GF-D8 (cell line): Measurements from ENCODE around the gene GLP2R.

Source experiments
- DNase-seq: peaks from one replicate; lab custom pipeline; 2025; lab: John Stamatoyannopoulos, UW

Gene GLP2R

DNA sequence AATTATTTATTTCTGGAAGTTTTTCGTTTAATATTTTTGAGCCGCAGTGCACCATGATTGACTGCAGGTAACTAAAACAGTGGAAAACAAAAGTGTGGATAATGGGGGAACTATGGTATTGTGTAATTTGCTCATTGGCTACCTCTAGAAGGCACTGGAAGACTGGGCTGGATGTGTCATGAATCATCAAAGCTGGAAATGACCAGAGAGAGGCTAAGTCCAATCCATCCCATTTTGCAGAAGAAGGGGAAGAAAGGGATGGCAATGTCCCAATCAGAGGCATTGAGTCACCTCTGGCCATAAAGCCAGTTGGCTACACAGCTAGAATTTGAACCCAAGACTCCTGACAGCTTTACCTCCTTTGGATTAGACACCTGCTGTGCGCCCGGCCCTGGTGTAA lies 29.3 kb downstream of the GLP2R start:
- DNase-seq, result no peak

DNA sequence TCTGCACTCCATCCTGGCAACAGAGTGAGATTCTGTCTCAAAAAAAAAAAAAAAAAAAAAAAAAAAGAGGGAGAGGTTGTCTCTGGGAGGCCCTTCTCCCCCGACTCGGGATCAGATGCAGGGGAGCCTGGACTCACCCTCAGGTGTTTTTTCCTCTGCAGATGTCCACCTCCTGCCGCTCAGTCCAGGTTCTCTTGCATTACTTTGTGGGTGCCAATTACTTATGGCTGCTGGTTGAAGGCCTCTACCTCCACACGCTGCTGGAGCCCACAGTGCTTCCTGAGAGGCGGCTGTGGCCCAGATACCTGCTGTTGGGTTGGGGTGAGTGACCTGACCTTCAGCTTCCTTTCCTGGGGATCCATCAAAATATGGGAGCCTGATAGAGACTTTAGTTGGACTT lies 34.1 kb downstream of the GLP2R start:
- no peak for DNase-seq

DNA sequence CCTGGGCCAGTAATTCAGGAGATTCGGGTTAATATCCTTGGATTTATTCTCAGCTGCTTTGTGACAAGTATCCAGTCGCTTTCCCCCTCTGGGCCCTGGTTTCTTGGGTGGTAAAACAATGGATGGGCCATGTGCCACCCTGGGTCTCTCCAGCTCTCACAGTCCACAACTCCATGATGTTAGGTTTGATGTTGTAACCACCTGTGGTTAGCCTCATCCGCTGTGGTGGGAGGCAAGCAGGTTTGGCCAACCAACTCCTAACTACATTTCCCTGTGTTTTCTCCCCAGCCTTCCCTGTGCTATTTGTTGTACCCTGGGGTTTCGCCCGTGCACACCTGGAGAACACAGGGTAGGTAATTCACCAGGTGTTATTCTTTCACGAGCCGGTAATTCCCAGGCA lies 35.1 kb downstream of the GLP2R start:
- DNase-seq, result peak; percentile 19

DNA sequence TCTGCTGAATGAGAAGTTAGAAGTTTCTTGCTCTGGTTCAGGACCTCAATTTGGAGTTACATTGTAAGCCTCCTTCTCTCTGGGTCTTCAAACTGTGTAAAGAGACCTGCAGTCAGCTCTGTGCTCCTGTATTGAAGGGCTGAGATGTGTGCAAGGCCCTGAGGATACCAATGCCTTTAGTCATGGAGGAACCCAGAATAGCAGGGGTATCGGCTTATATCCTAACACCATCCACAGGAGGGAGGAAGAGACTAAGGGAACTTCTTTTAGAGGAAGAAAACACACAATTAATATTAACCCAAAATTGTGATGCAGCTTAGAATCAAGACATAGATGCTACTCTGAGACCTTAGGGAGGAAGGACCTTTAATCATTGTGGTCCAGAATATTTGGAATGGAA lies 36.5 kb downstream of the GLP2R start:
- DNase-seq, result no peak

DNA sequence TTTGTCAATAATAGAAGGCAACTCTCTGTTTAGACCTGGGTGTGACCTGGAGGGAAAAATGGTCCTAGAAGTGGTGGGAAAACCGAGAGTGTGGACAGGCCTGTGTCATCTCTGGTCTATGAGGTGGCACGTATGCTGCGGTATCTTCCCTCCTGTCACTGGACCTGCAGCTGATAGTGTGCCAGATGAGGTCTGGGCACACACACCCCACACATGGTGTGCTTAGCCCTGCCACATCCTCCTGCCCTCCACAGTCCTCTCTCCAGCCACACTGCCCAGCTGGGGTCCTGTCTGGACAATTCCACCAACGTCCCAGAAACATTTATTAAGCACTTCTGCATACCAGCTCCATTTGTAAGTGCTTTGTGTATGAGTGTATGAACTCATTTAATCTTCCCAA lies 37.2 kb downstream of the GLP2R start:
- no peak for DNase-seq

DNA sequence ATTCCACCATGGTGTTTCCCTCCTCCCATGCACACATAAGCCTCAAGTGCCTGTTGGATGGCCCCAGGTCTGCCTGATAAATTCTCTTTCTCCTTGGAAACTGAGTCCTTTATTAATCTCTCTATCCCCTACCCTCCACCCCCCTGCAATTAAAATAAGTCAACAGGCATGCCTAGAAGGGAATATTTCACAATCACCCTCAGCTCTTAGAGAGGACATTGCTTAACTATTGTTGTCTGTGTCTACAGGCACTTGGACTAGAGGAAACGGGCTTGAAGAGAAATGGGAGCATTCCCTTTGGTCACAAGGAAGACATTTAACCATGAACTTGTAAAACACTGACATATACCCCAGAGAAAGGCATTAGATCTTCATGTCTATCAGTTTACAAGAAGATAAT lies 39.9 kb downstream of the GLP2R start:
- DNase-seq, result peak; percentile 26

DNA sequence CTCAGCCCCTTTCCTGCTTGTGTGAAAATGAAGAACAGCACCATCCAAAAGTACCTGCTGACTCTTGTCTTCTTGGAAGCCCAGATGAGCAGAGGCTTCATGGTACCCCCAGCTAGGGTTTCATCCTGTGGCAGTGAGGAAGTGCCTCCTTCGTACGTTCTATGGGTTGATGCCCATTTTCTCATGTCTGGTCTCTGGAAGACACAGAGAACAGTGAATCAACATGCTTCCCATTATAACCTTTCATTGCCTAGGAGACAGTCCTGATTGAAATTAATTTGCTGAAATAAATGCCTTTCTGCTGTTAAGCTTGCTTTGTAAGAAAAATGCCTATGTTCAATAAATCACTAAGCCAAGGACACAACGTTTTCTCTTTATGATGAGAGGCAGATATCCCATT lies 42.8 kb downstream of the GLP2R start:
- DNase-seq, result no peak

DNA sequence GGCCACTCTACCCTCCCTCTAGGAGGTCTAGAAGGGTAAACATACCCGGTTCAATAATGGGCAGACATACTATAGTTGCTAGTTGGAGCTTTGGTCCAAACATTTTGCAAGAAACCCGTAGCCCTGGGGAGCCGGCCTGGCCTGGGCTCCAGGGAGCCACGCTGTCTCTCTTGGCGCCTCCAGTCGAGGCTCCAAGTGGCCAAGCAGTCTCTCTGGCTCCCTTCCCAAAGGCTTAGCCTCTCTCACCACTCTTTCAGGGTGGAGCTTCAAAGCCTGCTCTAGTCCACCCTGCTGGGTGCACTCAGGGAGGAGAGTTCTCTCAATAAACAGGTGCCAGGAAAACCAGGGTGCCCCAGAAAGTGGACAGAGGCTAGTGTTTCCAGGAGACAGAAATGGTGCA lies 47.1 kb downstream of the GLP2R start:
- no peak for DNase-seq

DNA sequence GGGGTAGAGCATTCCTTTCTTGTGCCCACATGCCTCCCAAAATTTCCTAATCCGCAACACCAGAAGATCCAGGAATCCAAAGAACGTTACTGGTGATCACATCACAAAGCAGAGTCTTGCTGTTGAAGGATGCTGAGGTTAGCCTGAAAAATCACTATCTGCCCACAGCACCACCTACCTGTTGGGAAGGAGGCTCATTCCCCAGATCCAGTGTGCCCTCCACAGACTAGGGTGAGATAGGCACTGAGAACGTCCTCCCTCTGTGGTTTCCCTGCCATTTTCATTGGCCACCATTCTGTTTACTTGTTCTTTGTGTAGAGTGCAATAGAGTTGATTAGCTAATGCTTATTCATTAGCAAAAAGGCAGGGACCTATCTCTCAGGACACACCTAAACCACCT lies 49.0 kb downstream of the GLP2R start:
- no peak for DNase-seq

DNA sequence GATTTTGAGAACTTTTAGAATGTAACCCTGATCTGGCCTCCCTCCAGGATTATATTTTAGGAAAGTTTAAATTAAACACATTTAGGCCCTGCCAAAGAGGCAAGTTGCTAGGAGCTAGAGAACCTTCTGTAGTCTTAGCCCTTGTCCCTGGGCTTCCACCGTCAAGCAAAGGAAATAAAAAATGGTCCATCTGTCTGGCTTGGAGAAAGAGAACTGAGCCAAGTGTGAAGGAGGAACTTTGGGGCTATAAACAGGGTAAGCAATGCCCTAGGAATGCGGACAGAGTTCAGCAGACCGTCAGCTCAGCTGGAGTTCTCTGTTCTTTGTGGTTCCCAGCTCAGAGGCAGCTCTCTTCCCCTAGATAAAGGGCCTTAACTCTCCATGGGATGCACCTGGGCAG lies 49.7 kb downstream of the GLP2R start:
- no peak for DNase-seq

DNA sequence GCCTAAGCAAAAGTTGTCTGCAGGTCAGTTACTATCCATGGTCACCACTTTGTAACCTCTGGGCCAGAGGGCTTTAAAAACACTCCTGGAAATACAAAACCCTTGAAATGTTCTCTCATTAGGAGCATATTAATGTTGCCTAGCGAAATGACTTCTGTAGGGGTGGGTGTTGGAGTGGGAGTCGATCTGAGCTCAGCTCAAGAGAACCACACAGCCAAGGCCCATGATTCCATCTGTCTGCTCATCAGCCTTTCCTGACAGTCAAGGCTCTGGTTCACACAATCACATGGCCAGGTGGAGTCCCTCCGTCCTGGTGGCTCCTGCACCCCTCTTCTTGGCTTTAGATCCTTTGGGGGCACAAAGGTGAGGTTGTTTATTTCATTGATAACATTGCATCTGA lies 52.6 kb downstream of the GLP2R start:
- DNase-seq, result no peak

DNA sequence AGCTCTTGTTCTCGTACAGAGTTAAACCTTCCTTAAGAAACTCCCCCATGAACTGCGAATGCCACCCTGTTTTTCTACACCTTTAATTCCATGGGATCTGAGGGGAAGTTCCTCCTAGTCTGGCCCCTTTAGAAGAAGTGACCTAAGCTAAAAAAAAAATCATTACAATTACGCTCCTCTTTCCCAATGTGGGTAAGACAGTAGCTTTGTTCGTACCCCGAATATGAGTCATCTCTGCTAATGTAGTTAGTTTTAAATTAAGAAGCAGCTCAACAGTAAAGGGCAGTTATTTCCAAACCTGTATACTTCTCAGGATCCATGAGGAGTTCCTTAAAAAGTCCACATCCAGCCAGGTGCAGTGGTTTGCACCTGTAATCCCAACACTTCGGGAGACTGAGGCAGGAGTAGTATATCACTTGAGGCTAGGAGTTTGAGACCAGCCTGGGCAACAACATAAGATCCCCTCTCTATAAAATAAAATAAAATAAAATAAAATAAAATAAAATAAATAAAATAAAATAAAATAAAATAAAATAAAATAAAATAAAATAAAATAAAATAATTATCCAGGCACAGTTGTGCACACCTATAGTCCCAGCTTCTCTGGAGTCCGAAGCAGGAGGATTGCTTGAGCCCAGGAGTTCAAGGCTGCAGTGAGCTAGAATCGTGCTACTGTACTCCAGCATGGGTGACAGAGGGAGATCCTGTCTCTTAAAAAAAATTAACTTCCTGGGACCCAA lies 53.2 kb downstream of the GLP2R start:
- DNase-seq, result no peak

DNA sequence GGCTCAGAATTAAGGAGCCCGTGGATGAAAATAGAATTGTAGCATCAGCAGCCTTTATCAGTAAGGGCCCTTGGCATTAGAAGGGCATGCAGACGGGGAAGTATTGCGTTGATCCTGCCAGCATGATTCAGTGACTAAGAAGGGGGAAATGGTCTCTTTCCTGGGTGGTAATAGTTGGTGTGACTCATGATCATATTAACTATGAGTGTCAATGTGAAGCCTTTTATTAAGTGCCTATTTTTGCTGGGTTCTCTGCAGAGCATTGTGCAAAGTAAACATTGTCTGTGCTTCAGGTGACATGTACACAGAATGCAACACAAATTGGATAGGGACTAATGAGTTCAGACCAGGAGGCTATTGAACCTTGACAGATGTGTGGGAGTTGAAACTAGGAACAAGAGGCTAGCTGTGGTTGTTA lies 54.9 kb downstream of the GLP2R start:
- DNase-seq, result no peak

DNA sequence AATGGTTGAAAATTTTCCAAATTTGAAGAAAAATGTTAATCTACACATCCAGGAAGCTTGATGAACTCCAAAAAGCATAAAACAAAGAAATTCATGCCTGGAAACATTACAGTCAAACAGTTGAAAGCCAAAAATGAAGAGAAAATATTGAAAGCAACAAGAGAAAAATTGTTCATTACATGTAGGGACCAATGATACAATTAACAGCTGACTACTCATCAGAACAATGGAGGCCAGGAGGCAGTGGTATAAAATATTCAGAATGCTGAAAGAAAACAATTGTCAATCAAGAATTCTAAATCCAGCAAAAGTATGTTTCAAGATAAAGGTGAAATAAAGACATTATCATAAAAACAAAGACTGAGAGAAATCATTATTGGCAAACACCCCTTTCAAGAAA lies 57.7 kb downstream of the GLP2R start:
- DNase-seq, result no peak

DNA sequence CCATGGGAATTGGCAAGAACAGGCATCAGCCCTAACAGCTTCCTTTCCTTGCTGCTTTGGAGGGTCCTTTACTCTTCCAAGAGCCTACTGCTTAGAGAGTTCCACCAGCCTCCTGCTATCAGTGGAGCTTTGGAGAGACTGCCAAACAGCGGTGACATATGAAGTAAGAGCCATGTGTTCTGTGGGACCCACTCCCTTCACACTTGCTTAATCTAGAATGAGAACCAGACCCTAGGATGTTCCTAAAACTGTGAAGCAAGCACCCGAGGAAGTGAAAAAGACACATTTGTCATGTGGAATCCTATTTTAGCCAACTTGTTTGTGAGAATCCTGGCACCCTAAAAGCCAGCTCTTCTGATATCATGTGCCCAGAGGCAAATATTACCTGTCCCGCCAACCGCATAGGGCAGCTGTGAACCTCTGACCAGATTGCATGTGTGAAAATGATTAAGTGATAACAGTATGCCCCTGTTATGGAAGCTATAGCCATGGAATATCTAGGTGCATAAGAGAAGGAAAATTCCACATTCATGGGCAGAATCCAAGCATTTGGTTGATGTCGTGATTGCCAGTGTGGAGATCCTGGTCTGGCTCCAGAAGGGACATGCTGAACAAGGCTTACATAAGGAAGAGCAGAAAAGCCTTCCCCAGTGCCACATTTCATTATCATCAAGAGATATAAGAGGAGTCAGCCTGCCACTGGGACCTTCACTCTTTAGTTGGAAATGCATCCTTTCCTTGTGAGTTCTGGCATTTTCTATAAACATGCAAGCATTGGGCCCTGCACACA lies 60.6 kb downstream of the GLP2R start:
- no peak for DNase-seq

DNA sequence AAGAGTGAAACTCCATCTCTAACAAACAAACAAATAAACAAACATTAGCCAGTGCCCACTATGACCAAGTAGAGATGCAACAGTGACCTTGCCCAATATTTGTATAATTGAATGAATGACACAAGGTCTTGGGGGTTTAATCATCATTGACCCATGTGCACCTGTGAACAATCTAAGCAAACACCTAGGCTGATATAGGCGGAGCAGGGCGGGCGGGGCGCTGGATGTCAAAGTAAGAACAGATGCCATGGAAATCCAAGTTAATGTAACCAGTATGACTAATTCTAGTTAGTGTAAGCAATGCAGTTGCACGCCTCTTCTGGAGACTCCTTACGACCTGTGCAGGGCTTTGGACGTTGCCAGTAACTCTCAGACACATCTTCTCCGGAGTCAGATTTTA lies 61.8 kb downstream of the GLP2R start:
- no peak for DNase-seq

DNA sequence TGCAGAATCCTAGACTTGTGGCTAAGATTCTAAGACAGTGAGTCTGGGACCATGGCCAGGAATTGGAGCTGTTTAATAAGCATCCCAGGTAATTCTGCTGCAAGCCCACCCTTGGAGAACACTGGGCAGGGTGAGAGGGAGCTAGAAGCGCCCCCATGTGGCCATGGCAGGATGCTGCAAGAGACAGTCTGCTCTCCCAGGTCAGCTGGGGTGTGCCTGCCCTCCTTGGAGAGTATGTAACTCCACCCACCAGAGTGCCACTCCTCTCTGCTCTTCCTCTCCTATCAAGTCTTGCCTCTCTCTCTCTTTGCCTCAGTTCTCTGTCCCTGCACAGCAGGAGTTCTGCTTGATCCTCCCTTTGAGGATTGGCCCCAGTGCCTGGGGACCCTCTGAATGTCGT lies 64.4 kb downstream of the GLP2R start:
- DNase-seq, result no peak

DNA sequence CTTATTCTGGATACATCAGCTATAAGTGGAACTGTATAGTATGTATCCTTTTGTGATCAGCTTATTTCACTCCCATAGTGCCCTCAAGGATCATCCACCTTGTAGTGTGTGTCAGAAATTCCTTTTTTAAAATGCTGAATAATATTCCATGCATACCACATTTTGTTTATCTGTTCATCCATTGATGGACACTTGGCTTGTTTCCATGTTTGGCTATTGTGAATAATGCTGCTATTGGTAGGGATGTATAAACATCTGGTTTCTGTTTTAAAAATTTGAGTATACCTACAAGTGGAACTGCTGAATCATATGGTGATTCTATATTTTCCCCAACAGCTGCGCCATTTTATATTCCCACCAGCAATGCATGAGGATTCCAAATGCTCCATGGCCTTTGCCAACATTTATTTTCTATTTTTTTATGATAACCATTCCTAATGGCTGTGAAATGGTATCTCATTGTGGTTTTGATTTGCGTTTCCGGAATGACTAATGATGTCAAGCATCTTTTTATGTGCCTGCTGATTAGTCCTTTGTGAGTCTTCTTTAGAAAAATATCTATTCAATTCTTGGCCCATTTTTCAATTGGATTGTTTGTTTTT lies 67.8 kb downstream of the GLP2R start:
- no peak for DNase-seq

DNA sequence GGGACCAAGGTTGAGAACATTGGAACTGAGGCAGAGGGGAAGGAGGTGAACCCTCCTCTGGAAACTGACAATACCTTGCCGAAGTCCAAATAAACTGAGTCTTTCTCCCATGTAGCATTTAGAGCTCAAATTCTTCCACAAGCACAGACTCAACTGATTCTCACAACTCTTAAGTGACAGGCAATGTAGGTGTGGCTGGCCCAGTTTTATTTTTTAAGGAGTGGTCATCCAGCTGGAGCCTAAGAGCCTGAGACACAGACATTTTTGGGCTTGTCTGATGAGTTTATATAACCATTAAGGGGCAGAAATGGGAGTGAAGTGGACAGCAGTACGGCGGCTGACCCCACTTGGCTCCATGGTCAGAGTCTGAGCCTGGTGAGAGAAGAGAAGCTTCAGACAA lies 68.5 kb downstream of the GLP2R start:
- no peak for DNase-seq

DNA sequence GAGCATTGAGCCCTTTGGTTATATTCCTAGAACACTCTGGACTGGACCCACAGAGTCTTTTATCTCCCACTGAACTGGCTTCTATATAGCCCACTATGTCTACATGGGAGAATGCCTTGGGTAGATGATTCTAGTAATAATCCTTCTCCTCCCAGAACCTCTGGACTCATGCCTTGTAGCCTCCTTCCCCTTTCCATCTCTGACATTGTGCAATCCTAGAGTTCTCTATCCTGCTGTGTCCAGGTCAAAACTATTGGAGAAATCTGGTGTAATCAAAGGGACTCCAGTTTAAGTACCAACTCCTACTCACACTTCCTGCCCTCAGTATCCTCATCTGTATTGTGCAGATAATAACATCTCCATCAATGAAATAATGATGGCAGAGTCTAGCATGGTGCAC lies 70.2 kb downstream of the GLP2R start:
- no peak for DNase-seq

DNA sequence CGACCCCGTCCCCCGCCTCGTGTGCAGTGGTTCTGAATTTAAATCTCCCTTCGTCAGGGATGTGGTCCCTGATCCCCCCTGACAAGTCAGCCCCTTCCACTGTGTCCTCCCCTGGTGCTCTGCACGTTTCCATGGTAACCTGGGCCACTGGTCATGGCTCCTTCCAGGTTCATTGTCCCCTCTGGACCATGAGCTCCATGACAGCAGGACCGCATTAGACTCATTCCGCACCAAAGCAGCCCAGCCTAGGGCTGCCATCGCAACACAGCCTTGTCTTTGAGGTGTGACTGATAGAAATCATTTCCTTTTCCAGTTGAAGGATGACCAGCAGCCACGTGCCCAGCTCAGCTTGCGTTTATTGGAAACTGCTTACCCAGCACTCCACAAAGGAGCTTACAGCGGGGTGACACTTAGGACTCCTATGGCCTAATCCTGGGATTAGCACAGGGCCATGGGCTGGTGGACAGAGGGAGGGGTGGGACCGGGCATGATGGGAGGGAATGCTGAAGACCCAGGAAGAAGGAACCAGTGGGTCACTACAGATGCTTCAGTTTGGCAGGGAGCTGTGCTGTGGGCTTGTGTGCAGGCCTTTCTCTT lies 71.7 kb downstream of the GLP2R start:
- DNase-seq, result no peak

DNA sequence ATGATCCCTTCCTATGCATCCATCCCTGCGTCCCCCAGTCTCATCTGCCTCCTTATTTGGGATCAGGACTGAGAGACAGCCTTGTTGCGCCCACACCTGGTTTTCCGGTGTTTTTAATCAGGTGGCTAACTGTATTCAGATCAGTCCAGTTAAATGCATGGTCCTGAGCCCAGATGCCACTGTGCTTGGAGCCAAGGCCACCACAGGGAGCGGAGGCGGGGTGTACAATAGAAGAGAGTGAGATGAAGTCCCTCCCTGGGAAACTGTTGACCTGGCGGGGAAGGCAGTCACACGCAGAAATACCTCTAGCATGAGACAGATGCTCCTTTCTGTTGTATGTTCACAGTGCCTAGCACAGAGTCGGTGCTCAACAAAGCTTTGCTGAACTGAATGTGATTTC lies 73.1 kb downstream of the GLP2R start:
- no peak for DNase-seq
